K562 (cell line): ENCODE data around the gene SERTAD2. TPM values are rescaled to one million over a fixed set of nuclear protein-coding genes. Genes with fewer than 3 reads are reported as not detected.

Experiments used
- C11orf30 ChIP-seq: fragments of 450-650 bp; IDR thresholded peaks from 2 replicates; pipeline ENCODE4 v1.6.1; 2016; ENCODE audit warnings: low read depth, mild to moderate bottlenecking
- CC2D1A ChIP-seq: fragments of 450-650 bp; IDR thresholded peaks from 2 replicates; pipeline ENCODE4 v1.6.1; 2017; ENCODE audit warnings: mild to moderate bottlenecking
- EWSR1 ChIP-seq: fragments of 450-650 bp; IDR thresholded peaks from 2 replicates; pipeline ENCODE4 v1.6.1; 2018; ENCODE audit warnings: borderline replicate concordance, mild to moderate bottlenecking, low read depth, moderate library complexity; ENCODE audit not compliant: partially characterized antibody
- FOS ChIP-seq: IDR thresholded peaks from 3 replicates; pipeline ENCODE4 v1.6.1; 2011; ENCODE audit not compliant: insufficient read length; ENCODE audit errors: extremely low read depth
- HMBOX1 ChIP-seq: sonication (generic); IDR thresholded peaks from 2 replicates; pipeline ENCODE4 v1.6.1; 2016
- HNRNPL ChIP-seq: fragments of 200-400 bp; formaldehyde crosslinking; IDR thresholded peaks from 2 replicates; pipeline ENCODE4 v1.6.1; 2017; ENCODE audit warnings: low read depth, mild to moderate bottlenecking, low read length
- MAFK ChIP-seq: IDR thresholded peaks from 2 replicates; pipeline ENCODE4 v1.6.1; 2011; ENCODE audit warnings: low read length, improper control_type of control experiment
- MCM3 ChIP-seq: fragments of 450-650 bp; IDR thresholded peaks from 2 replicates; pipeline ENCODE4 v1.6.1; 2016
- NCOA4 ChIP-seq: fragments of 450-650 bp; IDR thresholded peaks from 2 replicates; pipeline ENCODE4 v1.6.1; 2018; ENCODE audit warnings: mild to moderate bottlenecking; ENCODE audit not compliant: partially characterized antibody
- NR1H2 ChIP-seq: sonication (generic); formaldehyde crosslinking; IDR thresholded peaks from 2 replicates; pipeline ENCODE4 v1.4.0; 2020; ENCODE audit warnings: mild to moderate bottlenecking, missing genetic modification reagents
- POLR2G ChIP-seq: fragments of 200-400 bp; formaldehyde crosslinking; IDR thresholded peaks from 2 replicates; pipeline ENCODE4 v1.6.1; 2017; ENCODE audit warnings: low read depth, mild to moderate bottlenecking, antibody characterized with exemption, low read length, moderate library complexity
- RBFOX2 ChIP-seq: fragments of 200-400 bp; formaldehyde crosslinking; IDR thresholded peaks from 2 replicates; pipeline ENCODE4 v1.6.1; 2017; ENCODE audit warnings: low read depth, mild to moderate bottlenecking, low read length, moderate library complexity
- VEZF1 ChIP-seq: fragments of 200-800 bp; sonication (Bioruptor generic); IDR thresholded peaks from 2 replicates; pipeline ENCODE4 v1.6.1; 2017; ENCODE audit warnings: missing genetic modification characterization, missing compliant biosample characterization
- ZBTB11 ChIP-seq, 3 experiments: fragments of 200-800 bp in 1 of 3; fragments of 250-450 bp in 1 of 3; fragments of 450-650 bp in 1 of 3; sonication (Bioruptor Pico) in 1 of 3; sonication (Bioruptor generic) in 1 of 3; formaldehyde crosslinking in 1 of 3; IDR thresholded peaks; 2 replicates each; pipeline versions ENCODE4 v1.6.1 to v1.8.0; 2016 to 2022; ENCODE audit warnings: mild to moderate bottlenecking in 2 of 3, missing genetic modification characterization in 2 of 3, missing compliant biosample characterization in 1 of 3, moderate library complexity in 1 of 3
- ZNF12 ChIP-seq: sonication (generic); formaldehyde crosslinking; IDR thresholded peaks from 2 replicates; pipeline ENCODE4 v1.4.0; 2020; ENCODE audit warnings: mild to moderate bottlenecking, missing genetic modification reagents
- ZNF133 ChIP-seq: fragments of 250-450 bp; sonication (Bioruptor Pico); IDR thresholded peaks from 2 replicates; pipeline ENCODE4 v1.4.0; 2020; ENCODE audit warnings: mild to moderate bottlenecking
- ZNF174 ChIP-seq: fragments of 250-450 bp; sonication (Bioruptor Pico); IDR thresholded peaks from 2 replicates; pipeline ENCODE4 v1.4.0; 2020; ENCODE audit warnings: mild to moderate bottlenecking
- ZNF282 ChIP-seq: sonication (generic); formaldehyde crosslinking; IDR thresholded peaks from 2 replicates; pipeline ENCODE4 v1.8.1; 2023; ENCODE audit warnings: missing genetic modification reagents
- ZNF707 ChIP-seq: fragments of 250-450 bp; sonication (Bioruptor Pico); conservative IDR thresholded peaks from 2 replicates; pipeline ENCODE4 v1.8.0; 2022; ENCODE audit warnings: inconsistent platforms, mild to moderate bottlenecking, moderate library complexity
- polyA plus RNA-seq, 8 experiments: library from polyadenylated mRNA; depleted of rRNA in 4 of 8; stranded (reverse) in 5 of 8; unstranded in 3 of 8; fragments of >200 nt; fragmentation: Nextera tagmentation in 2 of 8; fragmentation: Illumina TruSeq in 1 of 8; extraction: Ambion mirVana in 2 of 8; extraction: Trizol in 1 of 8; gene quantifications; 2 replicates each; pipeline versions ENCODE4 v1.2.1 to v1.2.3, GENCODE V29; 2011 to 2014; ENCODE audit warnings: inconsistent platforms in 1 of 8, missing spikeins in 1 of 8
- total RNA-seq, 7 experiments: library from RNA; depleted of rRNA in 6 of 7; stranded (reverse); fragments of >200 nt in 6 of 7; fragmentation: Illumina TruSeq in 2 of 7; extraction: Trizol in 2 of 7; gene quantifications; 2 replicates each; pipeline versions ENCODE4 v1.2.1 to v1.2.3, GENCODE V29; 2011 to 2021; ENCODE audit warnings: low replicate concordance in 1 of 7

The SERTAD2 gene
- total and polyA plus RNA-seq, 9 of the 15 experiments (the other 6 are each of a cell fraction or from before 2014, with no cell fraction given): 3.0 to 12.5 (median 6.1) TPM

GRCh38 chr2:64652231-64653108 is 1.2 kb downstream of the SERTAD2 start (continued):
- no peak for TF ChIP-seq EWSR1
- TF ChIP-seq MCM3: no peak
- no peak for TF ChIP-seq ZNF12
- TF ChIP-seq VEZF1 (CRISPR knock-in tag): peak; percentile 85
- no peak for TF ChIP-seq ZNF707 (CRISPR knock-in tag)
- no peak for TF ChIP-seq ZNF174 (CRISPR knock-in tag)
- TF ChIP-seq CC2D1A: no peak
- peak; percentile 4; the same call in 1 of the 2 replicates for TF ChIP-seq MAFK
- no peak for TF ChIP-seq NR1H2 (CRISPR knock-in tag)
- TF ChIP-seq POLR2G: peak; percentile 49; the same call in 1 of the 2 replicates
- TF ChIP-seq FOS: no peak
- TF ChIP-seq RBFOX2: peak; percentile 63
- no peak for TF ChIP-seq ZBTB11 (CRISPR knock-in tag; IDR thresholded peaks at IDR 0.05)
- peak; percentile 44; the same call in 1 of the 2 replicates for TF ChIP-seq HMBOX1
- no peak for TF ChIP-seq ZNF133 (CRISPR knock-in tag)
- TF ChIP-seq ZNF282 (CRISPR knock-in tag): no peak
- no peak for TF ChIP-seq HNRNPL
- TF ChIP-seq C11orf30: peak; percentile 70
- TF ChIP-seq NCOA4: no peak
